HG03469 (cell line): ENCODE data around the gene ITGB2.

Experiments used
- ATAC-seq: cut with Tn5 transposase; IDR thresholded peaks from one replicate; pipeline ENCODE4 v1.9.1; 2021; ENCODE audit warnings: mild to moderate bottlenecking, moderate library complexity, moderate number of reproducible peaks; ENCODE audit not compliant: unreplicated experiment

ITGB2 gene

DNA sequence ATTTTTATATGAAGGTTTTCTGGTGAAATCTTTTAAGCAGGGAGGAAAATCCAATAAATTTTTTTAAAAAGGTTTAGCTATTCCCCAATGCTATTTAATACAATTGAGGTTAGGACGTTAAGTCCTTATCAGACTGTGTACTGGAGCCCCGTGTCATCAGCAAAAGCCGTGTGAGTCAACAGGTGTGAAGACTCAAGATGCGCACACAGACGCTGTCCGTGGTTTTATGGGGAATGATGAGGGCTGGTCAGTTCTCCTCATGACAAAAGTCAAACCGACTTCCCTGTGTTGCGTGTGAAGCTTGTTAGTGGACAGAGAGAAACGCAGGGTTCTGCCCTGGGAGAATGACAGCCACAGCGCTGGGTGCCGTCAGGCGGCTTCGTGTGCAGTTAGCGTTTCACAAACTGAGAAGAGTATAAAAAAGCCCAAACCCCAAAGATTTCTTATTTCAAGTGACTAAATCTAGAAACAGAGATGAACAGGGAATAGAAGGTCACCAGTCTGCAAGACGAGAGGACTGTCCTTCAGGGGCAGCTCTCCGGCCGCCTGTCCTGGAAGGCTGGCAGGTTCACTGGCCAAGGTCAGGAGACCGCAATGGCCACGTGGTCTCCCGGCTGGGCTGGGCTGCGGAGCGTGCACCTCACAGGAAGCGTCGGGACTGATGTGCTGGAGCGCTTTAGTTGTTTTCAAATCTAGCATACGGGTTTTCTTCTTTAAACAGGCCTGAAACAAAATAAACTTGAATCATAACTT is 69.6 kb downstream of the ITGB2 start:
- no peak for ATAC-seq

DNA sequence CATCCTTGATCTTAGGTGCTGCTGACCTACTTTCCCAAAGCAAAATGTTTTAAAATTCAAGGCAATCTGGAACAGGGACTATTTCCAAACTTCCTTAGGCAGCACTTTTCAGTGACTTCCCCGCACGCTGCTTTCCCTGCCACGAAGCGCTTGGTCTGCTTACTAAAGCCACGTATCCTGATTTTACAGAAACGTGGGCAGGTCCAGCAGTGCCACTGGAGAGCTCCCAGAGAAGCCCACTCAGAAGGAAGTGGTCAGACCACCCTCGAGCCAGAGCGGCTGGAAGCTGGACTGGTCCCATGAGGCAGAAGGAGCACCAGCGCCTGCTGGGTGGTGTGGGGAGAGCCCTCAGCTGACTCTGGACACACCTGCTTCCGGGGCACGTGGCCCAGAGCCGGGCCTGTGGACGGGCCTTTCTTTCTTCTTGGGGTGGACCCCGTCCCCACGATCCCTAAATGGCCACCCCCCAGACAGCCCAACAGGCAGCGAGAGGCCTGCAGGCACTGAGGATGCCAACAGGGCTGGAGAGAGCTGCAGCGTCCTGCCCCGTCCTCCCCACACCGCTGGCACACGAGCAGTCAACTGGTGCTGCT is 70.4 kb downstream of the ITGB2 start:
- no peak for ATAC-seq

GRCh38 chr21:44849616-44850130 is 71.0 kb downstream of the ITGB2 start:
- no peak for ATAC-seq

- ATAC-seq, result no peak
Measured at GRCh38 chr21:44848821-44849521, 71.7 kb downstream of the ITGB2 start.

DNA sequence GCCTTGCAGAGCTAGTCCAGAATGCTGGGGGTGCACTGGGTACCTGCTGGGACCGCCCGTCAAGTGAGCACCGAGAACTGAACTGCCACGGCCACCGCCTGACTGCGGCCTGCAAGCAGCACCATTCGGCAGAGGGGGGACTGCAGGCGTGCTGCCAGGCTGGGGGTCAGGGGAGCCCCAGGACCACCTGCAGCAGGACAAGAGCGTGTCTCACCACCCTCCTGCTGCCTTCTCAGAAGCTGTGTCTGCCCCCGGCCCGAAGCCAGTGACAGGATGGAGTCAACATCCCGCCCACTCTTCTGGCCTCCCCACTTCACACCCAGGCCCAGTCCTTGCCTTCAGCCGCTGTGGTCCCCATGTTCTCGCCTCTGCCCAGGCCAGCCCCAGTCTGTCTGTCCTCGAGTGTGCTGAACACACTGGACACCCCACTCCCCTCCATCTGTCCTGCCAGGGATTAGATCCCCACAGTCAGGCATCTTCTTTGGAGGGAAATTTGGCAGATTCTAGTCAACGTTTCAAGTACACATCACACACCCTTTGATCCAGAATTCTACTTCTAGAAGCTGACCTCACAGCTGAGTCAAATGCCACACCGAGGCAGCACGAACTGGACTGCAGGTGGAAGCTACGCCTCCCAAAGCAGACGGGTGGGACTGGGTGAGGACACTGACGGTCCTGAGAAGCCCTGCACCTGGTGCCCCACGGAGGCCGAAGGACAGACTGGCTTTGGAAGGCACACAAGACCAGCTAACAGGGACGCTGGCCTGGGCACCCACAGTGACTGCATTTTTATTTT is 73.2 kb downstream of the ITGB2 start:
- ATAC-seq, result no peak

DNA sequence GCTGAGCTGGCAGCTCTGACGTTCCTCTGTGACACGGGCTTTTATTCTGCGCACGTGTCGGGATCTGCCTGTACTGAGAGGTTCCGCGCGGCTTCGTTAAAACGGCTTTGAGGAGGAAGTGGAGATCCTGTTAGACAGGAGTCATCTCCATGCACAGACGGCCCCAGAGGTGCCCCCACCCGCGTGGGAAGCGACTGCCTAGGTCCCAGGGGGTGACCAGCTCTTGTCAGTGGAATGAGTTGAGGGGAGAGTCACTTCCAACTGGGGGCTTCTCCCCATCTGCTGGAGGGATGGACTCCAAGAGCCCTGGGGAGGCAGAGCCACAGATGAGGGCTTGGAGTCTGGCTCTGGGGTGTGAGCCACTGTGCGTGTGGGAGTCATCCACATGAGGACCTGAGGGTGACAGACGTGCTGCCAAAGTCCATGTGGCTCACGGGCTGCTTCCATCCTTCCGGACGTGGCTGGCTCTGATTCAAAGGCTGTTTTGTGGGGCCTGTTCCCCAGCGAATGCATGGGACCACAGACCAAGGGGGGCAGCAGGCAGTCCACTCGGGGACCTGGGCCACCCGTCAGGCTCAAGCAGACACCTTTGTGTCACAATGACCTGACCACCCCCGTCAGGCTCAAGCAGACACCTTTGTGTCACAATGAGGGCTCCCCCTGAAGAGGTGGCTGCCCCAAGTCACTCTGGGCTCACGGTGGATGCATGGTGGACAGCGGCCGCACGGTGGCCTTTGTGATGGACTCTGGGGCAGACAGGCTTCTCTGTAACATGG is 74.0 kb downstream of the ITGB2 start:
- ATAC-seq, result no peak

- no peak for ATAC-seq
Measured at GRCh38 chr21:44846224-44846484, 74.5 kb downstream of the ITGB2 start.

DNA sequence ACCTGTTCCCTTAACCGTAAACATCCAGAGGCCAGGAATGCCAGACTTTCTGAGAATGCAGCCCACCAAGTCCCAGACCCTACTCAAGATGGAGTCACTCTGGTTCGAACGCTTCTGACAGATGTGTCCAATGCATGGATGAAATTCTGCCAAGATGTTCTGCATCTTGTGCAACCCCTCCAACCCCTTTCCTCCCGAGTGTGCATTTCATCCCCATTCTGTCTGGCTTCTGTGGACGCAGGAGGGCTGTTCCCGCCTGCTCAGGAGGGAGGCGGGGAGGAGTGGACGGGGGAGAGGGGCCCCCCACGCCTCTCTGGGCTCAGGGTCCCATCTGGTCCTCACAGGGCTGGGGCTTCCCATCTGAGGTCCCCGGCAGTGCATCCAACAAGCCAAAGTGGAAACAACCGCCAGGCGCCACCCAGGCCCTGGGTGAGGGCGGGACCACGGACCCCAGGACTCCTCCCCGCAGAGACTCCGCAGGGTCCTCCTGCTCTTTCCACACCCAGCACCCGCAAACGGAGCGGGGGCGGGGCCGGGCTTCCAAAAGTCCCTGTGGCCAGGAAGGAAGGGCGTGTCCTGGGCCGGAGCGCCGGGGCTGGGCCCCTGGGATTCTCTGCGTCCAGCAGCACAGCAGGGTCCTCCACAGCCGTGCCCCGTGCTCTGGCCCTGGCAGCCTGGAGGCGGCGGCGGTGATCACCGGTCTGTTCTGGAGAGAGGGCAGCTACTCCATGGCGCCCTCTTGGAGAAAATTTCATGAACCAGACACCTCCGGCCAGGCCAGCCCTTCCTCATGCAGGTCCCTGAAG is 75.1 kb downstream of the ITGB2 start:
- no peak for ATAC-seq

- ATAC-seq, result no peak
Measured at GRCh38 chr21:44844256-44844655, 76.4 kb downstream of the ITGB2 start.

GRCh38 chr21:44842721-44843445 is 77.8 kb downstream of the ITGB2 start:
- ATAC-seq, result no peak

- ATAC-seq, result no peak
Measured at GRCh38 chr21:44842087-44842486, 78.6 kb downstream of the ITGB2 start.

- ATAC-seq, result no peak
Measured at GRCh38 chr21:44840771-44841170, 79.9 kb downstream of the ITGB2 start.

DNA sequence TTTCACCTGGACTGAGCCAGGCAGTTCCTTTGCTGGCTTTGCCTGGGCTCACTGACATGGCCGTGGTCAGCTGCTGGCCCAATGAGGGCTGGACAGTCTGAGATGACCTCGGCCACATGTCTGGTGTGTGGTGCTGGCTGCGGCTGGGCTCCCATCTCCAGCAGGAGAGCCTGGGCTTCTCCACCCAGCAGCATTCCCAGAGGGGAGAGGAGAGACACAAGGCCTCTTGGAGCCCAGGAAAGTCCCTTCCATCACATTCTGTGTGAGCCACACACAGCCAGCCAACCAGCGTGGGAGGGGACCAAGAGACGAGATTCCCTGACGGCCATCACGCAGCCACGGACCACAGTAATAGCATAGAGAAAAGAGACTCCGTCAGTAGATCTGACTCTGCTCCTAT is 81.7 kb downstream of the ITGB2 start:
- ATAC-seq, result no peak

- ATAC-seq, result no peak
Measured at GRCh38 chr21:44838039-44838895, 82.4 kb downstream of the ITGB2 start.

- no peak for ATAC-seq
Measured at GRCh38 chr21:44837537-44837936, 83.2 kb downstream of the ITGB2 start.

DNA sequence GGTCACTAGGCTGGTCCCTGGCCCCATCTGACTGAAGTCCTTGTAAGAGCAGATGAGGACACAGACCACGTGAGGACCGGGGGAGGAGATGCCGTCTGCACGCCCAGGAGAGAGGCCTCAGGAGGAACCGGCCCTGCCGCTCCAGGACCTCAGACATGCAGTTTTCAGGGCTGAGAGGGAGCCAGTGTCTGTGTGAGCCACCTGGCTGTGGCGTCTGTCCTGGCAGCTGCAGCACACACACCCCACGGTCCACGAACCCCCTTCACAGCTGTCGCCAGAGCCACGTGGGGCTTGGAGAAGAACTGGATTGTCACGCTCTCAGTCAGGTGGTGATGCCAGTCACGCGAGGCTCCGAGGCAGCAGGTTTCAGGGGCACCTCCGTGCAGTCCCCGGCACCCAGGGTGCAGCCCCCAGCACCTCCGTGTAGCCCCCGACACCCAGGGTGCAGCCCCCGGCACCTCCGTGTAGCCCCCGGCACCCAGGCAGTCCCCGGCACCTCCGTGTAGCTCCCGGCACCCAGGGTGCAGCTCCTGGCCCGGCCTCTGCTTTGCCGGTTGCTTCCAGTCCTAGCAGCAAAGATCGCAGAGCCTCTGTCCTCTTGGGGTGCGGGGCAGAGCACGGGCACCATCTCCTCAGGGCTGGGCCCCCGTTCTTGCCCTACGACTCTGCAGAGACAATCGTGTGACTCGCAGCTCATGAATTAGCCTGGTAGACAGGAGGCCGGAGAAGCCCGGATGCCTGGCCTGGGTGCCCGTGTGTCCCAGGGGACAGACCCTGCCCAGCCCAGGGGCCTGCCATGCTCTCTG is 83.8 kb downstream of the ITGB2 start:
- ATAC-seq, result no peak

DNA sequence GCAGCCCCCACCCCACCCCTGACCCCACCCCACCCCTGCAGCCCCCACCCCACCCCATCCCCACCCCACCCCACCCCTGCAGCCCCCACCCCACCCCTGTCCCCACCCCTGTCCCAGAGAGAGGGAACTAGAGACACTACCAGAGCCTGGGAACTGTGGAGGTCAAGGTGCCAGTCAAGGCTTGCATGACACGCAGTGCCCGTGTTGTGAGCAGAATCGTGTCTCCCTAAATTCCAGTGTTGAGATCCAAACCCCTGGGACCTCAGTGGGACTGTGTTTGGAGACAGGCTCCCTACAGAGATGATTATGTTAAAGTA is 84.4 kb downstream of the ITGB2 start:
- no peak for ATAC-seq
